Liver (tissue), 3 donors: Measurements from ENCODE around the gene PLCB3.

Experiments
- EGR1 ChIP-seq, 2 donors: IDR thresholded peaks; 2 replicates each; pipeline ENCODE4 v1.6.1; 2016 to 2018; ENCODE audit warnings: antibody characterized with exemption in 2 of 2, low read depth in 2 of 2
- FOXA1 ChIP-seq: IDR thresholded peaks from 2 replicates; pipeline ENCODE4 v1.6.1; 2016; ENCODE audit warnings: antibody characterized with exemption
- GABPA ChIP-seq, 2 donors: IDR thresholded peaks in 1 of 2; conservative IDR thresholded peaks in 1 of 2; 2 replicates each; pipeline ENCODE4 v1.6.1; 2016; ENCODE audit warnings: antibody characterized with exemption in 2 of 2, mild to moderate bottlenecking in 1 of 2, moderate library complexity in 1 of 2
- JUND ChIP-seq, 2 donors: IDR thresholded peaks; 2 replicates each; pipeline ENCODE4 v1.6.1; 2016; ENCODE audit warnings: antibody characterized with exemption in 2 of 2
- MAX ChIP-seq: IDR thresholded peaks from 2 replicates; pipeline ENCODE4 v1.6.1; 2016; ENCODE audit warnings: antibody characterized with exemption
- NR2F2 ChIP-seq: IDR thresholded peaks from 2 replicates; pipeline ENCODE4 v1.6.1; 2016; ENCODE audit warnings: antibody characterized with exemption
- YY1 ChIP-seq: IDR thresholded peaks from 2 replicates; pipeline ENCODE4 v1.6.1; 2016; ENCODE audit warnings: antibody characterized with exemption, mild to moderate bottlenecking
- TF ChIP-seq, protein P1 (sequence below): fragments of 150-350 bp; IDR thresholded peaks from 2 replicates; pipeline ENCODE4 v1.5.1; 2017; ENCODE audit warnings: improper control_type of control experiment, low read depth, low read length; ENCODE audit not compliant: missing input control
- TF ChIP-seq, protein P2 (sequence below): IDR thresholded peaks from 2 replicates; pipeline ENCODE4 v1.6.1; 2016; ENCODE audit warnings: antibody characterized with exemption
- TF ChIP-seq, protein P3 (sequence below): IDR thresholded peaks from 2 replicates; pipeline ENCODE4 v1.6.1; 2016; ENCODE audit warnings: antibody characterized with exemption, mild to moderate bottlenecking
- donor health status: healthy.
- donor health status: healthy.

- TF ChIP-seq, protein P1, sequence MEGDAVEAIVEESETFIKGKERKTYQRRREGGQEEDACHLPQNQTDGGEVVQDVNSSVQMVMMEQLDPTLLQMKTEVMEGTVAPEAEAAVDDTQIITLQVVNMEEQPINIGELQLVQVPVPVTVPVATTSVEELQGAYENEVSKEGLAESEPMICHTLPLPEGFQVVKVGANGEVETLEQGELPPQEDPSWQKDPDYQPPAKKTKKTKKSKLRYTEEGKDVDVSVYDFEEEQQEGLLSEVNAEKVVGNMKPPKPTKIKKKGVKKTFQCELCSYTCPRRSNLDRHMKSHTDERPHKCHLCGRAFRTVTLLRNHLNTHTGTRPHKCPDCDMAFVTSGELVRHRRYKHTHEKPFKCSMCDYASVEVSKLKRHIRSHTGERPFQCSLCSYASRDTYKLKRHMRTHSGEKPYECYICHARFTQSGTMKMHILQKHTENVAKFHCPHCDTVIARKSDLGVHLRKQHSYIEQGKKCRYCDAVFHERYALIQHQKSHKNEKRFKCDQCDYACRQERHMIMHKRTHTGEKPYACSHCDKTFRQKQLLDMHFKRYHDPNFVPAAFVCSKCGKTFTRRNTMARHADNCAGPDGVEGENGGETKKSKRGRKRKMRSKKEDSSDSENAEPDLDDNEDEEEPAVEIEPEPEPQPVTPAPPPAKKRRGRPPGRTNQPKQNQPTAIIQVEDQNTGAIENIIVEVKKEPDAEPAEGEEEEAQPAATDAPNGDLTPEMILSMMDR = no peak
- TF ChIP-seq, protein P2, sequence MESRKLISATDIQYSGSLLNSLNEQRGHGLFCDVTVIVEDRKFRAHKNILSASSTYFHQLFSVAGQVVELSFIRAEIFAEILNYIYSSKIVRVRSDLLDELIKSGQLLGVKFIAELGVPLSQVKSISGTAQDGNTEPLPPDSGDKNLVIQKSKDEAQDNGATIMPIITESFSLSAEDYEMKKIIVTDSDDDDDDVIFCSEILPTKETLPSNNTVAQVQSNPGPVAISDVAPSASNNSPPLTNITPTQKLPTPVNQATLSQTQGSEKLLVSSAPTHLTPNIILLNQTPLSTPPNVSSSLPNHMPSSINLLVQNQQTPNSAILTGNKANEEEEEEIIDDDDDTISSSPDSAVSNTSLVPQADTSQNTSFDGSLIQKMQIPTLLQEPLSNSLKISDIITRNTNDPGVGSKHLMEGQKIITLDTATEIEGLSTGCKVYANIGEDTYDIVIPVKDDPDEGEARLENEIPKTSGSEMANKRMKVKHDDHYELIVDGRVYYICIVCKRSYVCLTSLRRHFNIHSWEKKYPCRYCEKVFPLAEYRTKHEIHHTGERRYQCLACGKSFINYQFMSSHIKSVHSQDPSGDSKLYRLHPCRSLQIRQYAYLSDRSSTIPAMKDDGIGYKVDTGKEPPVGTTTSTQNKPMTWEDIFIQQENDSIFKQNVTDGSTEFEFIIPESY = no peak
- TF ChIP-seq NR2F2 (no peak), YY1 (no peak), MAX (no peak), GABPA (IDR thresholded peaks at IDR 0.05 in 1 of 2, conservative IDR thresholded peaks at IDR 0.05 in 1 of 2) (no peak), FOXA1 (no peak), EGR1 (IDR thresholded peaks at IDR 0.05; ENCODE audit: low read depth in 2 of 2) (no peak), JUND (IDR thresholded peaks at IDR 0.05) (no peak)
- TF ChIP-seq, protein P3, sequence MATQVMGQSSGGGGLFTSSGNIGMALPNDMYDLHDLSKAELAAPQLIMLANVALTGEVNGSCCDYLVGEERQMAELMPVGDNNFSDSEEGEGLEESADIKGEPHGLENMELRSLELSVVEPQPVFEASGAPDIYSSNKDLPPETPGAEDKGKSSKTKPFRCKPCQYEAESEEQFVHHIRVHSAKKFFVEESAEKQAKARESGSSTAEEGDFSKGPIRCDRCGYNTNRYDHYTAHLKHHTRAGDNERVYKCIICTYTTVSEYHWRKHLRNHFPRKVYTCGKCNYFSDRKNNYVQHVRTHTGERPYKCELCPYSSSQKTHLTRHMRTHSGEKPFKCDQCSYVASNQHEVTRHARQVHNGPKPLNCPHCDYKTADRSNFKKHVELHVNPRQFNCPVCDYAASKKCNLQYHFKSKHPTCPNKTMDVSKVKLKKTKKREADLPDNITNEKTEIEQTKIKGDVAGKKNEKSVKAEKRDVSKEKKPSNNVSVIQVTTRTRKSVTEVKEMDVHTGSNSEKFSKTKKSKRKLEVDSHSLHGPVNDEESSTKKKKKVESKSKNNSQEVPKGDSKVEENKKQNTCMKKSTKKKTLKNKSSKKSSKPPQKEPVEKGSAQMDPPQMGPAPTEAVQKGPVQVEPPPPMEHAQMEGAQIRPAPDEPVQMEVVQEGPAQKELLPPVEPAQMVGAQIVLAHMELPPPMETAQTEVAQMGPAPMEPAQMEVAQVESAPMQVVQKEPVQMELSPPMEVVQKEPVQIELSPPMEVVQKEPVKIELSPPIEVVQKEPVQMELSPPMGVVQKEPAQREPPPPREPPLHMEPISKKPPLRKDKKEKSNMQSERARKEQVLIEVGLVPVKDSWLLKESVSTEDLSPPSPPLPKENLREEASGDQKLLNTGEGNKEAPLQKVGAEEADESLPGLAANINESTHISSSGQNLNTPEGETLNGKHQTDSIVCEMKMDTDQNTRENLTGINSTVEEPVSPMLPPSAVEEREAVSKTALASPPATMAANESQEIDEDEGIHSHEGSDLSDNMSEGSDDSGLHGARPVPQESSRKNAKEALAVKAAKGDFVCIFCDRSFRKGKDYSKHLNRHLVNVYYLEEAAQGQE = no peak
These were observed 55.2 kb downstream of the PLCB3 start for GRCh38 chr11:64306563-64306875.
